SJCRH30 (cell line): ENCODE data around the gene ATP6V1G3. TPM values are rescaled to one million over a fixed set of nuclear protein-coding genes. Genes with fewer than 3 reads are reported as not detected.
A peak's percentile ranks its signal among the peaks of the same experiment; 100 is the strongest.
"Not testable (repeated sequence)": the region's sequence is repeated elsewhere in the genome, so short reads cannot be mapped to it uniquely, and the experiment has no call there.

Experiments used
- DNase-seq, 2 experiments: peaks; one replicate each; pipeline ENCODE4 v3.0.0-alpha.2; 2015 to 2020
- H3K27ac ChIP-seq: fragments of 250-450 bp; sonication (Bioruptor Pico); 2 replicates; pipeline ENCODE4 v1.5.1; 2020; ENCODE audit warnings: mild to moderate bottlenecking, moderate library complexity
- H3K27me3 ChIP-seq: fragments of 250-450 bp; sonication (Bioruptor Pico); 2 replicates; pipeline ENCODE4 v1.5.1; 2020; ENCODE audit warnings: mild to moderate bottlenecking, moderate library complexity
- H3K36me3 ChIP-seq: fragments of 250-450 bp; sonication (Bioruptor Pico); 2 replicates; pipeline ENCODE4 v1.5.1; 2020; ENCODE audit warnings: mild to moderate bottlenecking, moderate library complexity
- H3K4me1 ChIP-seq: fragments of 250-450 bp; sonication (Bioruptor Pico); 2 replicates; pipeline ENCODE4 v1.5.1; 2020; ENCODE audit warnings: mild to moderate bottlenecking, moderate library complexity
- H3K4me3 ChIP-seq: fragments of 250-450 bp; sonication (Bioruptor Pico); 2 replicates; pipeline ENCODE4 v1.5.1; 2020; ENCODE audit warnings: mild to moderate bottlenecking, moderate library complexity
- H3K9me3 ChIP-seq: fragments of 250-450 bp; sonication (Bioruptor Pico); replicated peaks from 2 replicates; pipeline ENCODE4 v1.5.1; 2020; ENCODE audit warnings: mild to moderate bottlenecking, moderate library complexity
- total RNA-seq: library from RNA; depleted of rRNA; stranded (reverse); fragments of >200 nt; shearing (Covaris generic); gene quantifications from 2 replicates; pipeline ENCODE4 v1.2.3, GENCODE V29; 2014

ATP6V1G3 gene
- total RNA-seq, 1 experiment from 2014 or later, result not detected

GRCh38 chr1:198496216-198497143 lies 44.0 kb downstream of the ATP6V1G3 start:
- Histone ChIP-seq H3K9me3 (no peaks in the 10 kb centered on the region), H3K36me3 (no peaks in the 10 kb centered on the region), H3K27me3 (no peaks in the 10 kb centered on the region), H3K4me1 (peaks cover 13% of the 10 kb centered on the region), H3K27ac (no peak overlapping the region), H3K4me3 (no peak overlapping the region)
- DNase-seq, result no peak

DNA sequence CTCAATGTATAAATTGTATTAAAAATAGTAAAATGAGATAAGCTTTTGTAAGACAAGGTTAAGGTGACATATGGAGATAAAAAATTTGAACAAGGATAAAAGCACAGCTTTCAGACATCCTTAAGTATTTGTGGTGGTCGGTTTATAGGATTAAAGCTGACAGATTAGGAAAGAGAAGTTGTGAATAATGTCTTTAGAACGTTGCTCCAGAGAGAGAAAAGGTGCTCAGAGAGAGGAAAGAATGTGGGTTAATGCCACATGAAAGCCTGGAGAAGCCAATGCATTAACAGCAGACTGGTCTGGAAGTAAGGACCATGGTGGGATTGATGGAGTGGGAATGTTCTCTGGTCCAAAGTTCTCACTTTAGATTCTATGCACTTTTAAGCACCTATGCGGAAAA lies 44.8 kb downstream of the ATP6V1G3 start:
- H3K4me3 ChIP-seq, result no peak overlapping the region
- no peaks in the 10 kb centered on the region for H3K36me3 ChIP-seq
- no peaks in the 10 kb centered on the region for H3K27me3 ChIP-seq
- H3K4me1 ChIP-seq, result peaks cover 13% of the 10 kb centered on the region
- DNase-seq, result no peak
- H3K9me3 ChIP-seq, result no peaks in the 10 kb centered on the region
- no peak overlapping the region for H3K27ac ChIP-seq

DNA sequence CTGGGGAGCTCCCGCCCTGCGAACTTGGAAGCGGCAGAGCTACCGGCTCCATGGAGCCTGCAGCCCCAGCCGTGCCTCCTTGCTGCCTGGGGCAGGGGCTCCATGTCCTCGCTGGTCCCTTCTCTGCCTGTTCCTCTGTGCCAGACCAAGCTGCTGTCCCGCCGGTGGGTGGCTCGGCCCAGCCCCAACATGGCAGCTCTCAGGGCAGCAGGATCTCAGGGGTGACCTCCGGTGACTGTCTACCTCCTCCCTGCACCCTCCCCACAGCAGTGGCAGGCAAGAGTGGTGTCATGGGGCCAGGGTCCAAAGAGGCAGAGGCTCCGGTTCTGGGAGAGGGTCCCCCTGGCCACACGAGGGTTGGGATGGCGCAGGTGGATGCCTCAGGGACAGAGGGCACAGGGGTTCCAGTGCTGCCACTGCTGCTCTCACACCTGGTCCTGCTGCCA lies 45.8 kb downstream of the ATP6V1G3 start:
- Histone ChIP-seq H3K4me1 (peaks cover 10% of the 10 kb centered on the region), H3K27ac (no peak overlapping the region)

GRCh38 chr1:198494139-198494538 lies 46.3 kb downstream of the ATP6V1G3 start:
- Histone ChIP-seq H3K27me3 (no peaks in the 10 kb centered on the region), H3K9me3 (no peaks in the 10 kb centered on the region), H3K4me3 (no peak overlapping the region), H3K36me3 (no peaks in the 10 kb centered on the region), H3K27ac (no peak overlapping the region), H3K4me1 (peaks cover 5% of the 10 kb centered on the region)
- no peak for DNase-seq

More for the DNA sequence above, 45.8 kb downstream of the ATP6V1G3 start:
- H3K27me3 ChIP-seq, result no peaks in the 10 kb centered on the region
- no peak for DNase-seq
- H3K4me3 ChIP-seq, result no peak overlapping the region
- no peaks in the 10 kb centered on the region for H3K9me3 ChIP-seq
- H3K36me3 ChIP-seq, result no peaks in the 10 kb centered on the region

- Histone ChIP-seq H3K27ac (no peak overlapping the region), H3K27me3 (no peaks in the 10 kb centered on the region), H3K4me1 (no peaks in the 10 kb centered on the region), H3K4me3 (no peak overlapping the region), H3K9me3 (no peaks in the 10 kb centered on the region), H3K36me3 (no peaks in the 10 kb centered on the region)
- DNase-seq, result no peak
These were observed 47.2 kb downstream of the ATP6V1G3 start for GRCh38 chr1:198493329-198493728.

GRCh38 chr1:198492872-198493271 lies 47.6 kb downstream of the ATP6V1G3 start:
- DNase-seq, result no peak
- H3K4me1 ChIP-seq, result no peaks in the 10 kb centered on the region
- H3K27ac ChIP-seq, result no peak overlapping the region
- H3K4me3 ChIP-seq, result no peak overlapping the region
- no peaks in the 10 kb centered on the region for H3K9me3 ChIP-seq
- H3K36me3 ChIP-seq, result no peaks in the 10 kb centered on the region
- H3K27me3 ChIP-seq, result no peaks in the 10 kb centered on the region

- no peak for DNase-seq
- no peak overlapping the region for H3K27ac ChIP-seq
- no peak overlapping the region for H3K4me3 ChIP-seq
- no peaks in the 10 kb centered on the region for H3K27me3 ChIP-seq
- H3K4me1 ChIP-seq, result no peaks in the 10 kb centered on the region
- H3K9me3 ChIP-seq, result no peaks in the 10 kb centered on the region
- no peaks in the 10 kb centered on the region for H3K36me3 ChIP-seq
These were observed 48.9 kb downstream of the ATP6V1G3 start for GRCh38 chr1:198491596-198491995.

GRCh38 chr1:198491028-198491427 lies 49.5 kb downstream of the ATP6V1G3 start:
- no peaks in the 10 kb centered on the region for H3K27me3 ChIP-seq
- H3K27ac ChIP-seq, result no peak overlapping the region
- no peak overlapping the region for H3K4me3 ChIP-seq

DNA sequence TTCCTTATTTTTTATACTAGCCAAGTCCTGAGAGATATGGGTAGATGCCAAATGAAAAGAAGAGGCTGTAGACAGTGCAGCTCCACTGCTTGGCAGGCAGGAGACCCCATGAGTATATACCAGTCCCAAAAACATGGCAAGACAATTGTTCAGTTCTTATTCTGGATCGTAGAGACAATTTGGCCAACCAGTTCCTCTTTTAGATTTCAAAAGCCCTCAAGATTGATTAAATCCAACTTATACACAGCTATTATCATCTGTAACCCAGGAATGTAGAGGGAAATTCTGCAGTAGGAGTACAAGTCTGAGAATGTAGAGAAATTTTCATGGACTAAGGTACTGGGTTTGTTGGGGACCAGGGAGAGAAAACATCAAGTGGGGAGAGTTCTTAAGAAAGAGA lies 50.3 kb downstream of the ATP6V1G3 start:
- no peaks in the 10 kb centered on the region for H3K9me3 ChIP-seq
- H3K27me3 ChIP-seq, result no peaks in the 10 kb centered on the region
- no peaks in the 10 kb centered on the region for H3K36me3 ChIP-seq
- H3K4me3 ChIP-seq, result no peak overlapping the region
- H3K4me1 ChIP-seq, result no peaks in the 10 kb centered on the region
- no peak for DNase-seq
- no peak overlapping the region for H3K27ac ChIP-seq

More at GRCh38 chr1:198491028-198491427, 49.5 kb downstream of the ATP6V1G3 start:
- no peaks in the 10 kb centered on the region for H3K4me1 ChIP-seq
- H3K36me3 ChIP-seq, result no peaks in the 10 kb centered on the region
- DNase-seq, result peak in 1 of 2 experiments; percentile 3
- H3K9me3 ChIP-seq, result no peaks in the 10 kb centered on the region

DNA sequence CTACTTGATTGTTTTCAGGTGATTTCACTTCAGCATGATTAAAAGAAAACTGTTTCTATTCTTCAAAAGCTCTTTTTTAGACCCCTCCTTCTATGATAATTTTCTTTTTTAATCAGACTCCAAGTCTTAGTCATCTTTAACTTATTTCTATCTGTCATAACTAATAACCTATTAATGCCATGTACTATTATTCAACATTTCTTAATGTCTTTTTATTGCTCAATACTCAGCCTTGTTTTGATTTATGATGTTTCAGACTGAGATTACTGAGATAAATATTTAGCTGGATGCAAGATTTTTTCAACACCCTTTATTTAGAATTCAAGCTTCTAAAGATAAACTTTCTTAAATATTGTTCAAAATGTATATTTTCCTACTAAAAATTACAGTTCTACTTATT lies 53.6 kb downstream of the ATP6V1G3 start:
- DNase-seq, result no peak
- Histone ChIP-seq H3K4me1 (no peaks in the 10 kb centered on the region), H3K4me3 (no peak overlapping the region), H3K36me3 (no peaks in the 10 kb centered on the region), H3K9me3 (no peaks in the 10 kb centered on the region), H3K27me3 (no peaks in the 10 kb centered on the region), H3K27ac (no peak overlapping the region)

GRCh38 chr1:198483645-198484044 lies 56.8 kb downstream of the ATP6V1G3 start:
- DNase-seq, result no peak
- no peaks in the 10 kb centered on the region for H3K36me3 ChIP-seq
- H3K4me1 ChIP-seq, result no peaks in the 10 kb centered on the region
- no peaks in the 10 kb centered on the region for H3K9me3 ChIP-seq
- H3K27me3 ChIP-seq, result no peaks in the 10 kb centered on the region
- no peak overlapping the region for H3K27ac ChIP-seq
- no peak overlapping the region for H3K4me3 ChIP-seq

GRCh38 chr1:198483006-198483405 lies 57.5 kb downstream of the ATP6V1G3 start:
- H3K4me3 ChIP-seq, result no peak overlapping the region
- no peaks in the 10 kb centered on the region for H3K4me1 ChIP-seq
- no peak for DNase-seq
- H3K27me3 ChIP-seq, result no peaks in the 10 kb centered on the region
- no peak overlapping the region for H3K27ac ChIP-seq
- H3K9me3 ChIP-seq, result no peaks in the 10 kb centered on the region
- no peaks in the 10 kb centered on the region for H3K36me3 ChIP-seq

DNA sequence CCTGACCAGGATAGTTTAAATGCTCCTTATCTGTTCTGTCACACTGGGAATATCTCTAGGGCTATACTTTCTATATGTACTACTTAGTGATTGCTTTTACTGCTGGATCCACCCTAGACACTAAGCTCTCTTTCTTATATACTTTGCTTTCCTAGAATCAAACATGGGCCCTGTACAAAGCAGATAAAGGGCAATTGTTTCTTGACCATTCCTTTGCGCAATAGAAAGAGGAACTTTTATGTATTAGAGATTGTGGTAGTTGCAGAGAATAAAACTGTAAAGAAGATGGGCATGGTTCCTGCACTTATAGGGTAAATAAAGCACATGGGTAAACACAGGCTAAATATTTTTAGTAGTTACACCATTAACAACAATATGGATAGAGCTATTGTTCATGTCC lies 58.8 kb downstream of the ATP6V1G3 start:
- H3K4me1 ChIP-seq, result no peaks in the 10 kb centered on the region
- no peak overlapping the region for H3K4me3 ChIP-seq
- no peak for DNase-seq
- H3K36me3 ChIP-seq, result no peaks in the 10 kb centered on the region
- H3K27ac ChIP-seq, result no peak overlapping the region
- H3K9me3 ChIP-seq, result no peaks in the 10 kb centered on the region
- H3K27me3 ChIP-seq, result no peaks in the 10 kb centered on the region

DNA sequence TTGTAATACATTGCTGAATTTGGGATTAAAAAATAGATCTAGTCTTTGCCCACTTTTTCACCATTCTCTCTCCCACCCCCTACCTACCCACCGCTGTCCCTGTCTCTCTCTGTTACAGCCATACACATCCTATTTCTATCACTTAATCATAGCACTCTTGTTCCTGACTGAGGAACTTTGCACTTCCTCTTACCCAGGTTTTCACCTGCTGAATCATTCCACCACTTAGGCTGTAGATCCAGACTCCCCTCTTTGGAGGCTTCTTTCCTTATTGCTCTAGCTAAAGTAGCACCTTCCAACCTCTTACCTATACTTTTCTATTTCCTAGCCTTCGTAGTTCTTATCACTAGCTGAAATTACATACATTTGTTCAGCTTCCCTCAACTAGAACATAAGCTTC lies 59.6 kb downstream of the ATP6V1G3 start:
- no peak for DNase-seq
- no peaks in the 10 kb centered on the region for H3K9me3 ChIP-seq
- H3K27ac ChIP-seq, result no peak overlapping the region
- no peaks in the 10 kb centered on the region for H3K36me3 ChIP-seq
- no peaks in the 10 kb centered on the region for H3K27me3 ChIP-seq
- H3K4me3 ChIP-seq, result no peak overlapping the region
- no peaks in the 10 kb centered on the region for H3K4me1 ChIP-seq

GRCh38 chr1:198477354-198477753 lies 63.1 kb downstream of the ATP6V1G3 start:
- H3K4me1 ChIP-seq, H3K27ac ChIP-seq, H3K4me3 ChIP-seq, DNase-seq, H3K27me3 ChIP-seq, H3K36me3 ChIP-seq, H3K9me3 ChIP-seq: not testable (repeated sequence)
